Activated naive CD4-positive, alpha-beta T cell treated with anti-CD3 and anti-CD28 coated beads, Interleukin-2, amount 50 U/mL, for 16 hours (primary cell): ENCODE measurements around the gene GOPC.
"Not testable (repeated sequence)": the region's sequence is repeated elsewhere in the genome, so short reads cannot be mapped to it uniquely, and the experiment has no call there.

Experiments
- DNase-seq: peaks from one replicate; pipeline ENCODE4 v3.0.0-alpha.2; 2020

Gene GOPC

DNA sequence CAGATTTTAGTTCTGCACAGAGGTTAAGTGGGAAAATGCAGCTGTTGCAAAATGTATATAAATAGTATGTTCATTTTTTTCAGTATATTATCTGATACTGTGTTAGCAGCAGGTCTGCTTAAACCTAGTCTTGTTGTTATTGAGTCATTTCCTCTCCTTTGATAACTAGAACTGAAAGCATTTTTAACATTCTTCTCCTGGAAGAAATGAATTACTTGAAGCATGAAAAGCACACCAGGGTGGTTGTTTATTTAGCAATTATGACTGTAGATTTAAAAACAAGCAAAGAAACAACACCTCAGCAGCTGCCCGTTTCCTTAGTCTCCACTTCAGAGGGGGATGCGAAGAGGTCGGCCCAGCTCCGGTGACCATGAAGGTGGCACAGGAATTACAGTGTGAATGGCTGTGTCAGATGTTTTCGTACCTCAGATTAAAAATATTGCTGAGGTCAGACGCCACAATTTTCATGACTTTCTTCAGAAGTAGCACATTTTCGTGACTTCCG lies 53.5 kb downstream of the GOPC start:
- peak; percentile 16 for DNase-seq

GRCh38 chr6:117547688-117548621 lies 54.4 kb downstream of the GOPC start:
- peak; percentile 49 for DNase-seq

DNA sequence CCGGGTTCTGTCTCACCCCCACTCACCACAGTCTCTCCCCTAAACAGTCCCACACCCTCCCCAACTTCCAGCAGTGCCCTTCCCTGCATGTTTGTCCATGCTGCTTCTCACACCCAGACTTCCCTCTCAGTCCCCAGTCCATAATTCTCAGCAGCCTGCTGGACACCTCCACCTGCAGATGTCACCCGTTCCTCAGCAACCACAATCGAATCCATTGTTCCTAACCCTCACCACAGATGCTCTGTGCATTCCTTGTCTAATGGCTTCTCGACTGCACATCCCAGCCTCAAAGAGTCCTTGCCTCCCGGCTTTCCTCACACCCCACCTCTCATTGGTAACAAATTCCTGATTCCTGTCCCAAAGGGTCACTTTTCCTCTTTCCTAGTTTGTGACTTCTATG lies 55.6 kb downstream of the GOPC start:
- DNase-seq: no peak

DNA sequence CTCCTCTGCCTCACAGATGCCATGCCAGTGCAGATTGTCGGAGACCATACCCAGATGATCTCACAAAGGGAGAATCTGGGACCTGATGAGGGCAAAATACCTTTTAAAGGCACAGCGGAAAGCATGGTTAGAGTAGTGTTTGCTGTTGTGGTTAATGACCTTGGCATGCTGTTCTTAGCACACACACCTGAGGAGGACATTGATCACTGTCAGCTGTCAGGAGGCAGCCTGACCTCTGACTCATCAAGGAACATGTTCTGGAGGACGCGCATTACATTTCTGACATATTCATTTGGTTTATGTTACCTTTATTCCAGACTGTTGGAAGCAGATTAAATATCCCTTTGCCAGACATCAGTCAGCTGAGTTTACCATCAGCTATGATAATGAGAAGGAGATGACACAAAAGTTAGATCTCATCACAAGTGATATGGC lies 57.1 kb downstream of the GOPC start:
- no peak for DNase-seq

- DNase-seq: no peak
These were observed 57.6 kb downstream of the GOPC start for GRCh38 chr6:117544716-117545115.

GRCh38 chr6:117542493-117542892 lies 59.8 kb downstream of the GOPC start:
- no peak for DNase-seq

DNA sequence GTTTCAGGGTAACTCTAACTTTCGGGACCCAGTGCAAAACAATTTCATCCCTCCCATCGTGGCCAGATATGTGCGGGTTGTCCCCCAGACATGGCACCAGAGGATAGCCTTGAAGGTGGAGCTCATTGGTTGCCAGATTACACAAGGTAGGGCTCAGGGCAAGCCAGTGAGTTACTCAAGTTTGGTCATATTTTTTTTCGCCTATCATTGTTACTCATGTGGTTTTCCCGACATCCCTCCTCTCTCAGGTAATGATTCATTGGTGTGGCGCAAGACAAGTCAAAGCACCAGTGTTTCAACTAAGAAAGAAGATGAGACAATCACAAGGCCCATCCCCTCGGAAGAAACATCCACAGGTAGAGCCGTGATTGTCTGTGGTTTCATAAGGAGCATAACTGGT lies 61.6 kb downstream of the GOPC start:
- DNase-seq: no peak

- DNase-seq: no peak
These were observed 63.7 kb downstream of the GOPC start for GRCh38 chr6:117538615-117539014.

GRCh38 chr6:117536317-117536716 lies 66.0 kb downstream of the GOPC start:
- DNase-seq: no peak

GRCh38 chr6:117534974-117535373 lies 67.3 kb downstream of the GOPC start:
- DNase-seq: no peak

DNA sequence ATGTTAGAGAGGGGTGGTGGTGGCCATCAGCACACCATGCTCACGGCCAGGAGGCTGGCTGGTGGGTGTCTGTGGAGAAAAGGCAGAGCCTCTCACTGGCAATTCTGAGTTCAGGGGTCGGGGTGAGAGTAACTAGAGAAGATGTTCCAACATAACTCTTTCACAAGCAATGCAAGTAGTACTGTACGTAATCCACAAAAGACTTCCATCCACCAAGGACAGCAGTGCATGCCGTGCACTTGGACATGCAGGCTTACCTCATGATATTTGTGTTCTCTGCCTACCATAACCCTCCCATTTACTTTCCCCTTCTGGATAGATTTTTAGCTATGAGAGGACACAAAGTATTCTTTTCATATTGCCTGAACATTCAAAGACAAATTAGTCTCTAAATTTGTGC lies 68.5 kb downstream of the GOPC start:
- no peak for DNase-seq

- no peak for DNase-seq
These were observed 70.2 kb downstream of the GOPC start for GRCh38 chr6:117531809-117532725.

DNA sequence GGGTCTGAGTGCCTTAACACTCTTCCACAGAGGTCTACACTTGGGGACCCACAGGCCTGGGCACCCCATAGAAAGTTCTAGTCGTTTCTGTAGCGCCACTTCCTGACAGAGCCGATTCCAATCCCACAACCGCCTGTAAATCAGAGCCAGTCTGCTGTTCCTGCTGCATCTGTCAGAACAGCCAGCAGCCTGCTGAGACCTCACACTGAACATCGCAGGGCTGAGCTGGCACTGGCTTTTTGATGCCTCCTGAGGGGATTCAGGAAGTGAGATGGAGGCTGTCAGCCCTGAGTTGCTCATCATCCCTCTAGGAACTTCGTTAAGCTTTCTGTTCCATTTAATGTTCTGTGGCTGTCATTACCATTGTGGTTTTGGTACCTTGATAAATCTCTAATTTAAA lies 71.0 kb downstream of the GOPC start:
- DNase-seq: no peak

DNA sequence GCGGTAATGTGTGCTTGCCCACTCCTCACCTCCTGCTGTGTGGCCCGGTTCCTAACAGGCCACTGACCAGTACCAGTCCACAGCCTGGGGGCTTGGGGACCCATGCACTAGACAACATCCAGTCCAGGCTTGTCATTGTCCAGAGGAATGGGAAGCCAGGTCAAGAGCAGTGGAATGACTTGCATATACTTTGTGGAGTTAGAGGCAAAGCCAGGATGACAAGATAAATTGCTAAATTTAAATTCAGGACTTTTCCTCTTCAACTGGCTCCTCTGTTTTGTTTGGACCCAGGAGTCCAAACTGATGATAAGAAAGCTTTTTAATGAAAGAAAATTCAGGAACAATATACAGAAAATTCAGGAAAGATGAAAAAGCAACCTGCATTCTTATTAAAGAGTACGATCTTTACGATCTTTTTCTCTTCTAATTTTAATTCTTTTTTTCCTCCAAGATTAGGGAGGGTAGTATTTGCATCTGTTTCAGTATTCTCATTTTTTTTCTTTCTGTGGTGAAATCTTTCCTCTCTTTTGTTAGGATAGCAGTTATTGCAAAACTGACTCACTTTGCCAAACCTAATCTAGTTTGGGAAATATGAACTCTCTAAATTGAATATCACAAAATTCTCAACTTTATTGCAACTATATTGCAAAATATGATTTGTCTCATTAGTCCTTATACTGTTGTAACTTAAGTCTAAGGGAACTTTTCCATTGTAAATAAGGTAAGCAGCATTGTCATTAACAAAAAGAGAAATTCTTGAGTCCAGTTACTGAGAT lies 71.7 kb downstream of the GOPC start:
- DNase-seq: no peak

GRCh38 chr6:117525607-117526006 lies 76.7 kb downstream of the GOPC start:
- DNase-seq: no peak

DNA sequence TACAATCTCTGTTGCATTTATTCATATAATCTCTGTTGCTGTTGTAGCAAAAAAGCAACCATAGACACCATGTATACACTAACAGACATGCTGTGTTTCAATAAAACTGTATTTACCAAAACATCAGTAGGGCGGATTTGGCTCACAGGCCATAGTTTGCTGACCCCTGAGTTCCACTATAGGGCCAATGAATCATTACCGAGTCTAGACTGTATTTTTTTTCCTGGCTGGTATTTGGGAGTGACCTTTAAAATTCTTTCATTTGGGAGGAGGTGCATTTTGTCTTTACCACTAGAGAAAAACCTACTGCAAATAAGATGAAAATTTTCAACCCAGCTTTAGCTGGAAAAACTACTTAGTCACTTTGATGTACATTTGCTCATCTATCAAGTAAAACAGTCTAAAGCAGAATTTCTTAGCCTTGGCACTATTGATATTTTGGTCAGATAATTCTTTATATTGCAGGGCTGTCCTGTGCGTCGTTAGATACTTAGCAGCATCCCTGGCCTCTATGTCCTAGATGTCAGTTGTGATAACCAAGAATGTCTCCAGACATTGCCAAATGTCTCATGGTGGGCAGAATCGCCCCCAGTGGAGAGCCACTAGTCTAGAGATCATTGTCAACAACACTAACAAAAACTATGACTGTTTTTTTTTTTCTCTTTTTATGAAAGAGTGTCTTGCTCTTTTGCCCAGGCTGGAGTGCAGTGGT lies 80.4 kb downstream of the GOPC start:
- no peak for DNase-seq

GRCh38 chr6:117520603-117521395 lies 81.5 kb downstream of the GOPC start:
- DNase-seq: no peak

GRCh38 chr6:117518870-117519269 lies 83.4 kb downstream of the GOPC start:
- no peak for DNase-seq

DNA sequence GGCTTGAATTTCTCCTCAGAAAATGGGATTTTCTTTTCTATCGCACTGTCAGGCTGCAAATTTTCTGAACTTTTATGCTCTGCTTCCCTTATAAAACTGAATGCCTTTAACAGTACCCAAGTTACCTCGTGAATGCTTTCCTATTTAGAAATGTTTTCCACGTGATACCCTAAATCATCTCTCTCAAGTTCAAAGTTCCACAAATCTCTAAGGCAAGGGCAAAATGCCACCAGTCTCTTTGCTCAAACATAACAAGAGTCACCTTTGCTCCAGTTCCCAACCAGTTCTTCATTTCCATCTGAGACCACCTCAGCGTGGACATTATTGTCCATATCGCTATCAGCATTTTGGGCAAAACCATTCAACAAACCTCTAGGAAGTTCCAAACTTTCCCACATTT lies 84.3 kb downstream of the GOPC start:
- DNase-seq: not testable (repeated sequence)

GRCh38 chr6:117515326-117515725 lies 87.0 kb downstream of the GOPC start:
- DNase-seq: no peak

GRCh38 chr6:117514655-117515054 lies 87.7 kb downstream of the GOPC start:
- no peak for DNase-seq
